Measurements from ENCODE around the gene C4orf50. TPM values are rescaled to one million over a fixed set of nuclear protein-coding genes. Genes with fewer than 3 reads are reported as not detected.

The C4orf50 gene
- total and polyA plus RNA-seq, 2 of the 8 experiments (the other 6 are each of a cell fraction or from before 2014, with no cell fraction given): 0.08 to 0.22 TPM

DNA sequence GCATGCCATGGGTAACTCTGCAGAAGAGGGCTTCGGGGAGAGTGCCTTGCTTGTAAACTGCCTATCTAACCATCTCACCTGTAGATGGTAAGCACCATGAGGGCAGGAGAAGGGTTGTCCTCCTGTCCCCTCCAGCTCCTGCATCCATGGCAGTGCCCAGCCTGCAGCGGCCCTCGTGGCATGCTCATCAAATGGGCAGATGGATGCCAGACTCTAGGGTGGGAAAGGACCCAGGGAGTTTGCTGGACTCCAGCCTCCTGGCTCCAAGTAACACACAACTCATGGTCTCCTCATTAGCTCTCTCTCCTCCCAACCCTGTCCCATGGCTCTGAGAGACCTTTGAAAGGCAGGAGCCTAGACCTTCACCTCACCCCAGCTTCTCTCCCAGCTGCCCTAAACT is 95.7 kb downstream of the C4orf50 start:
- no peak overlapping the region for H3K9ac ChIP-seq (replicated peaks in 1 of 4; ENCODE audit: extremely low read depth in 1 of 4, low read depth in 3 of 4, low read length in 3 of 4)
- H2AK5ac ChIP-seq (ENCODE audit: low read depth, low read length): no peak overlapping the region; the same call in 1 of the 2 replicates
- no peak overlapping the region for H3K4ac ChIP-seq (replicated peaks; ENCODE audit: insufficient read length, low read depth, low read length)
- no peak overlapping the region for H2BK120ac ChIP-seq (replicated peaks; ENCODE audit: low read depth, low read length)
- H3K36me3 ChIP-seq (ENCODE audit: control insufficient read depth in 2 of 4, insufficient read depth in 4 of 4, low read length in 3 of 4): no peaks in the 10 kb centered on the region
- H3K56ac ChIP-seq (replicated peaks; ENCODE audit: insufficient read length, low read depth, low read length): no peak overlapping the region
- no peaks in the 10 kb centered on the region for H3K9me3 ChIP-seq (ENCODE audit: insufficient read depth in 2 of 2, low read depth in 1 of 2, low read length in 1 of 2)
- H2AFZ ChIP-seq (ENCODE audit: low read length): no peak overlapping the region
- CTCF ChIA-PET (ENCODE audit: partially characterized antibody): interaction anchor here (1.0 kb wide), 1 partner anchor 35 kb away, joined by 3 read pairs; no protein-coding TSS in a partner anchor
- H3K4me2 ChIP-seq (ENCODE audit: insufficient read depth in 1 of 2, low read depth in 2 of 2, low read length in 2 of 2): no peak overlapping the region
- no peak overlapping the region for H3K4me3 ChIP-seq (ENCODE audit: extremely low read depth in 1 of 4, insufficient read depth in 2 of 4, low read depth in 3 of 4, low read length in 4 of 4)
- no peak overlapping the region for H4K8ac ChIP-seq (ENCODE audit: extremely low read depth, insufficient read depth, low read length)
- peaks cover 0 to 2% (median 0%) of the 10 kb centered on the region in 4 experiments; a peak in 1 of 7 replicates for H3K27me3 ChIP-seq (replicated peaks in 1 of 4; ENCODE audit: control insufficient read depth in 3 of 4, extremely low read depth in 1 of 4, insufficient read depth in 3 of 4, low read length in 3 of 4)
- no peak overlapping the region for H2BK20ac ChIP-seq (ENCODE audit: low read length)
- no peak for FAIRE-seq
- no peak overlapping the region for H2BK5ac ChIP-seq (ENCODE audit: low read depth, low read length)
- H3K23me2 ChIP-seq (ENCODE audit: low read depth, low read length): no peaks in the 10 kb centered on the region
- POLR2A ChIA-PET (ENCODE audit: partially characterized antibody): no interaction called here
- H3K14ac ChIP-seq (ENCODE audit: insufficient read length): no peak overlapping the region
- TF ChIP-seq SP2 (IDR thresholded peaks at IDR 0.05; ENCODE audit: low read length): no peak
- TF ChIP-seq RFX5 (IDR thresholded peaks at IDR 0.05; ENCODE audit: borderline replicate concordance, low read depth, low read length): no peak
- no peak for TF ChIP-seq RBBP5 (IDR thresholded peaks at IDR 0.05; ENCODE audit: borderline replicate concordance, low read depth, low read length)
- TF ChIP-seq JUND (IDR thresholded peaks at IDR 0.05; ENCODE audit: low read length): no peak
- TF ChIP-seq NANOG (IDR thresholded peaks at IDR 0.05; ENCODE audit: insufficient read depth, low read depth, low read length, poor library complexity, severe bottlenecking): no peak
- no peak for TF ChIP-seq CREB1 (IDR thresholded peaks at IDR 0.05)
- TF ChIP-seq, protein P1, sequence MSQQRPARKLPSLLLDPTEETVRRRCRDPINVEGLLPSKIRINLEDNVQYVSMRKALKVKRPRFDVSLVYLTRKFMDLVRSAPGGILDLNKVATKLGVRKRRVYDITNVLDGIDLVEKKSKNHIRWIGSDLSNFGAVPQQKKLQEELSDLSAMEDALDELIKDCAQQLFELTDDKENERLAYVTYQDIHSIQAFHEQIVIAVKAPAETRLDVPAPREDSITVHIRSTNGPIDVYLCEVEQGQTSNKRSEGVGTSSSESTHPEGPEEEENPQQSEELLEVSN (IDR thresholded peaks at IDR 0.05): no peak
- TF ChIP-seq HDAC6 (IDR thresholded peaks at IDR 0.05; ENCODE audit: low read depth, low read length): no peak
- TF ChIP-seq EGR1 (IDR thresholded peaks at IDR 0.05; ENCODE audit: borderline replicate concordance, low read depth, low read length): no peak
- no peak for TF ChIP-seq BRCA1 (IDR thresholded peaks at IDR 0.05; ENCODE audit: low read depth, low read length)
- H3K23ac ChIP-seq (ENCODE audit: insufficient read length): no peak overlapping the region
- H3K79me1 ChIP-seq (ENCODE audit: low read depth, low read length): no peaks in the 10 kb centered on the region
- no peak overlapping the region for H2BK12ac ChIP-seq (ENCODE audit: low read depth, low read length)
- no peak overlapping the region for H3K18ac ChIP-seq (ENCODE audit: extremely low read depth, low read length)
- no peak for DNase-seq (ENCODE audit: low read depth in 1 of 2, low spot score in 2 of 2)
- H4K91ac ChIP-seq (replicated peaks; ENCODE audit: insufficient read length, low read length): no peak overlapping the region
- 78% methylated on average over 3 of the region's 3 CpGs; no CpG with 5 or more reads in 1 of the 2 experiments for WGBS, 2 experiments (ENCODE audit: extremely low coverage in 1 of 2, insufficient coverage in 1 of 2, insufficient read length in 1 of 2, insufficient replicate concordance in 2 of 2, low coverage in 1 of 2, low lambda C conversion rate in 2 of 2, missing lambda C conversion rate in 1 of 2)
- no peak overlapping the region for H4K5ac ChIP-seq (ENCODE audit: insufficient read length, low read depth, low read length)
- H2BK15ac ChIP-seq (ENCODE audit: low read length): no peak overlapping the region
- H3K79me2 ChIP-seq (ENCODE audit: control insufficient read depth in 1 of 2, insufficient read depth in 2 of 2, low read length in 2 of 2): no peaks in the 10 kb centered on the region
- no peaks in the 10 kb centered on the region for H4K20me1 ChIP-seq (replicated peaks in 1 of 2; ENCODE audit: control insufficient read depth in 1 of 2, insufficient read depth in 2 of 2, low read length in 2 of 2)
- H3K4me1 ChIP-seq (replicated peaks in 1 of 4; ENCODE audit: control insufficient read depth in 3 of 4, insufficient read depth in 4 of 4, low read length in 3 of 4): peaks cover 0 to 9% (median 3%) of the 10 kb centered on the region in 4 experiments; a peak in 3 of 7 replicates
- H3K27ac ChIP-seq (ENCODE audit: low read depth, low read length): no peak overlapping the region

All from H1 (cell line).